ENCODE measurements around the gene CDHR1.

CDHR1 gene

DNA sequence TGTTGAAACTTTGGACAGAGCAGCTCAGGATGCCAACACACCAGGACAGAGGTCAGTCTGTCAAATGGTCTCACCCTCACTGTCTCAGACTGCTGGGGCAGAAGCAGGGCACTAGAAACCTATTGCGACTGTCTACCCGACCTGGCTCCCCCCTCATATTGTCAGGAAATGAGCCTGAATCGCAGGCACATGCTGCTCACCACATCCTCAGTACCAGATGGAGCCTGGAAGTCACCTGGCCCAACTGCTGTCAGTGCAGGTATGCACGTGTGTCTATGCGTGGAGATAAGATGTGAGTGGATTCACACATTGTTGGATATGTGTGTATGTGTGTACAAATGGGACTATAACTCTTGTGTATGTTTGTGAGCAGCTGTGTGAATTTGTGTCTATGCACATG is 3.2 kb upstream of the CDHR1 start:
- no peak for DNase-seq (ENCODE audit: low read depth in 2 of 2)
- TF ChIP-seq, protein P1, sequence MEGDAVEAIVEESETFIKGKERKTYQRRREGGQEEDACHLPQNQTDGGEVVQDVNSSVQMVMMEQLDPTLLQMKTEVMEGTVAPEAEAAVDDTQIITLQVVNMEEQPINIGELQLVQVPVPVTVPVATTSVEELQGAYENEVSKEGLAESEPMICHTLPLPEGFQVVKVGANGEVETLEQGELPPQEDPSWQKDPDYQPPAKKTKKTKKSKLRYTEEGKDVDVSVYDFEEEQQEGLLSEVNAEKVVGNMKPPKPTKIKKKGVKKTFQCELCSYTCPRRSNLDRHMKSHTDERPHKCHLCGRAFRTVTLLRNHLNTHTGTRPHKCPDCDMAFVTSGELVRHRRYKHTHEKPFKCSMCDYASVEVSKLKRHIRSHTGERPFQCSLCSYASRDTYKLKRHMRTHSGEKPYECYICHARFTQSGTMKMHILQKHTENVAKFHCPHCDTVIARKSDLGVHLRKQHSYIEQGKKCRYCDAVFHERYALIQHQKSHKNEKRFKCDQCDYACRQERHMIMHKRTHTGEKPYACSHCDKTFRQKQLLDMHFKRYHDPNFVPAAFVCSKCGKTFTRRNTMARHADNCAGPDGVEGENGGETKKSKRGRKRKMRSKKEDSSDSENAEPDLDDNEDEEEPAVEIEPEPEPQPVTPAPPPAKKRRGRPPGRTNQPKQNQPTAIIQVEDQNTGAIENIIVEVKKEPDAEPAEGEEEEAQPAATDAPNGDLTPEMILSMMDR (IDR thresholded peaks at IDR 0.05; ENCODE audit: low read depth, low read length): no peak
- H3K4me3 ChIP-seq (replicated peaks in 1 of 2; ENCODE audit: low read depth in 2 of 2, low read length in 2 of 2): no peak overlapping the region

- DNase-seq (ENCODE audit: low read depth in 2 of 2): no peak
- TF ChIP-seq, protein P1 (IDR thresholded peaks at IDR 0.05; ENCODE audit: low read depth, low read length): no peak
- no peak overlapping the region for H3K4me3 ChIP-seq (replicated peaks in 1 of 2; ENCODE audit: low read depth in 2 of 2, low read length in 2 of 2)
Observed at GRCh38 chr10:84193327-84193726, 1.0 kb upstream of the CDHR1 start.

DNA sequence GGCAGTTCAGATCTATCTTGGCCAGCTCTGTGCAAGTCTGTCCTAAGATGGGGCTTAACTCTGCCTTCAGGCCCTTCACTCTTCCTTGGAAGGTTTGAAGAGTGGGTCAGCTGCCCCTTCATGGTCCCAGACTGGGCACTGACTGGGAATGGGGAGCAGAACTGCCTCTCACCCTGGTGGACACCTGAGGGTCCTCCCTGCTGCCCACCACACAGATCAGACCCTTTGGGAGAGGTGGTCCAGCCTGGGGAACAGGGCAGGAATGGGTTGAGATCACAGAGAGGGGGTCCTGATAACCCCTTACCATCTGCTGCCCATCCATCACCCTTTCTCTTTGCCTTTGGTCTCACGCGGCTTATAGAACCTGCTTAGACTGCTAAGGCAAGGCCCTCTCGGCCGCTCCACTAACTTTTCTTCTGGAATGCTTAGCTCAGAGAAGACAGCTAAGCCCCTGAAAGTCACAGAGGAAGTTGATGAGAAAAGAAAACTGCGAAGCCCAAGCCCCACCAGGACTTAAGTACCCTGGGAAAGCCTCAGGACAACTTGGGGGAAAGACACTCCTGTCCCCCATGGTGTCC is 402 bp upstream of the CDHR1 start:
- TF ChIP-seq, protein P1 (IDR thresholded peaks at IDR 0.05; ENCODE audit: low read depth, low read length): no peak
- DNase-seq (ENCODE audit: low read depth in 2 of 2): peak in 1 of 2 donors; percentile 2
- peak overlapping the region in 1 of 2 donors; percentile 21 for H3K4me3 ChIP-seq (replicated peaks in 1 of 2; ENCODE audit: low read depth in 2 of 2, low read length in 2 of 2)

DNA sequence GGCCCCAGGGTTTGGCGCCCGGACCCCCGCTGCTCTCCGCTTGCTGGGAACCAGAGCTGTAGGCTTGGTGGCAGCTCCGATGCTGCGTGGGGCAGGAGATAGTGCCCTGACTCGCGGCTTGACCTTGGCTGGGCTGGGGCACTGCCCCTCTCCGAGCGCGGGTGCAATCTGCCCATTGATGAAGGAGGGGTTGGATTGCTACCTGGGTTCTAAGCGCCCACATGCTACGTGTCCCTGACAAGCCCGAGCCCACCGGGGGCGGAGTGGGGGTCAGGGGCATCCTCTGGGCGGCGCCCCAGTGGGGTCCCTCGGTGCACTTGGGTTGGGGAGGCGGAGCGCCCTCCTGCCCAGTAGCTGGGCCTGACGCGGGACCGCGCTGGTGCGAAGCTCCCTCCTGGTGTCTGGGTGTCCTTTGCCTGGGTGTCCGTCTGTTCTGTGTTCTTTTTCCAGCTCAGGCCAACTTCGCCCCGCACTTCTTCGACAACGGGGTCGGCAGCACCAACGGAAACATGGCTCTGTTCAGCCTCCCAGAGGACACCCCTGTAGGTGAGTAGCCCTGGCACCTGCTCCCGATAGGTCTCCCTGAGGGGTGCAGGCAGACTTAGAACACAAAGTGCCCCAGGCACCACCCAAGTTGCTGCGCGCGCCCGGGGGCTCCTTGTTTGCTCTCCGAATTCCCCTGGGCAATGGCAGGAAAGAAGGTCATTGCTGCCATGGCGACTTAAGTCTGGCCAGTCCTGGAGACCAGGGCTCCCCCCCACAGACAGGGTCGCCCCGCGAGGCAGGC is 900 bp downstream of the CDHR1 start:
- TF ChIP-seq, protein P1 (IDR thresholded peaks at IDR 0.05; ENCODE audit: low read depth, low read length): no peak
- no peak overlapping the region for H3K4me3 ChIP-seq (replicated peaks in 1 of 2; ENCODE audit: low read depth in 2 of 2, low read length in 2 of 2)
- DNase-seq (ENCODE audit: low read depth in 2 of 2): no peak

GRCh38 chr10:84196083-84196482 is 1.7 kb downstream of the CDHR1 start:
- no peak overlapping the region for H3K4me3 ChIP-seq (replicated peaks in 1 of 2; ENCODE audit: low read depth in 2 of 2, low read length in 2 of 2)
- TF ChIP-seq, protein P1 (IDR thresholded peaks at IDR 0.05; ENCODE audit: low read depth, low read length): no peak
- no peak for DNase-seq (ENCODE audit: low read depth in 2 of 2)

DNA sequence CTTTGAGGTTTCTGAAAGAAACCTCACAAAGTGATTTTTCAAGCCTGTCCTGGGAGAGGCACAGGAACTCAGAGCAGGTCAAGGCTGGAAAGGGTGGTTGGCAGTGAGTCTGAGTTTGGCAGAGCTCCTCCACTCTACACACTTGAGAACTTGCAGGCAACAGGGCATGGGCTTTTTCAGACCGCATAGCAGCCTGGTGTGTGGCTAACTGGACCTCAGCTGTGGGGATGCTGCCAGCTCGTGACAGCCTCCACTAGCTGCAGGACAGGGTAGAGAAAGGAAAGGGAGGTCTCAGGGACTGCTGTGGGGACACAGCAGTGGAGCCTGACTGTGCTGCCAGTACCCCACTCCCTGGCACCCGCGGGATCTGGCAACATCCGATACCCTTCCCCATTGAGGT is 2.6 kb downstream of the CDHR1 start:
- TF ChIP-seq, protein P1 (IDR thresholded peaks at IDR 0.05; ENCODE audit: low read depth, low read length): no peak
- no peak overlapping the region for H3K4me3 ChIP-seq (replicated peaks in 1 of 2; ENCODE audit: low read depth in 2 of 2, low read length in 2 of 2)
- no peak for DNase-seq (ENCODE audit: low read depth in 2 of 2)
